Measurements from ENCODE around the gene TOM1.
"Not testable (repeated sequence)": the region's sequence is repeated elsewhere in the genome, so short reads cannot be mapped to it uniquely, and the experiment has no call there.

Gene TOM1

DNA sequence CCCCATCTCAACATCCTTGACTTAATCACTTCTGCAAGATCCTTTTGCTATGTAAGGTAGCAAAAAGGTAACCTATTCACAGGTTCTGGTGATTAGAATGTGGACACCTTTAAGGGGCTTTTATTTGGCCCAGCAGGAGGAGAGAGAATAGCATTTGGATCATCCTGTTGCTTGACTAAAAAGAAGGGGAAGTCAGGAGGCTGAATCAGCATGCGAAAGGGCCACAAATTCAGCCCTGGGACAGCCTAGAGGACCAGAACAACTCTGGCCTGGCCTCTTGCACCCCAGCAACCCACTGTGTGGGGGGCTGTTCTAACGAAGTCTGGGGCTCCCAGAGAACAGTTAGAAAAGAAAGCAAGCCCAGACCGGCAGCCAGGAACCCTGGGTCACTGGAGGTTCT lies 78.0 kb downstream of the TOM1 start:
- DNase-seq: no peak

DNA sequence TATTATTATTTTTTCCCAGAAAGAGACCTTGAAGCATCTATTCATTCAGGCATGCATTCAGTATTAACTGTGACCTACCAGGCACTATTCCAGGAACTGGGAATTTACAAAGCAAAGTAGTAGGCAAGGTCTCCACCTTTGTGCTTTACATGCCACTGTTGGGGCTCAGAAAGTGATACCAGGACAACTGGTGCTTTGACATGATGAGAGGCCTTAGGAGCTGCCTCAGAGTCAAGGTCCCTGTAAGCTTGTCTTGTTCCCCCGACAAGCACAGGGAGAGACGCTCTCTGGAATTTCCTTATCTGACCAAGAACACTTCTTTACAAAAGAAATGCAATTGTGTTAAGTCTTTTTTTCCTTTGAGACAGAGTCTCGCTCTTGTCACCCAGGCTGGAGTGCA lies 78.9 kb downstream of the TOM1 start:
- DNase-seq: no peak

DNA sequence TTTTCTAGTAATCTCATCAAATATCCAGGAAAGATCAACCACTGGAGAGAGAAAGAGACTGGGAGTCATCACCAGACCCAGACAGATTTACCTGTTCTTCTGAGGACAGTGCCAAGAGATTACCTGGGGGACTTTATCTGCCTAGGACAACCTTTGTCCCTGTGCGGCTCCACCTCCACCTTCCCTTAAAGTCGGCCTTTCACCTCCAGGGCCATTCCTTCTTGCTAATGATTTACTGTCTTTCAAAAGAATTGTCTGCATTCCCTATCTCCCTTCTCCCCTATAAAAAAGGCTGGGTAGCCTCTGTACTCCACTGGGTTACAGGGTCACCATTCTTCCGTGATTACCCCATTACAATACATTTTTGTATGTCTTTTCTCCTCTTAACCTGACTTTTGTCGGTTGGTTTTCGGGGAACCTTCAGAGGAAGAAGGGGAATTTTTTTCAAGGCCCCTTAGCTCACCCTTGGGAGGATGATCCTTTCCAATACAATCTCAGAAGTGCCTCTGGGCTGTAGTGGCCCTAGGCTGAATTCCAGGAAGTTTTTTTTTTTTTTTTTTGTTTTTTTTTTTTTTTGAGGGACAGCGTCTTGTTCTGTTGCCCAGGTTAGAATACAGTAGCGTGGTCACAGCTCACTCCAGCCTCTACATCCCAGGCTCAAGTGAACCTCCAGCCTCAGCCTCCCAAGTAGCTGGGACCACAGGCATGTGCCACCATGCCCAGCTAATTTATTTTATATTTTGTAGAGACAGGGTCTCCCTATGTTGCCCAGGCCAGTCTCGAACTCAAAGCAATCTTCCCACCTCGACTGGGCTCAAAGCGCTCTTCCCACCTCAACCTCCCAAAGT lies 79.7 kb downstream of the TOM1 start:
- DNase-seq: no peak

DNA sequence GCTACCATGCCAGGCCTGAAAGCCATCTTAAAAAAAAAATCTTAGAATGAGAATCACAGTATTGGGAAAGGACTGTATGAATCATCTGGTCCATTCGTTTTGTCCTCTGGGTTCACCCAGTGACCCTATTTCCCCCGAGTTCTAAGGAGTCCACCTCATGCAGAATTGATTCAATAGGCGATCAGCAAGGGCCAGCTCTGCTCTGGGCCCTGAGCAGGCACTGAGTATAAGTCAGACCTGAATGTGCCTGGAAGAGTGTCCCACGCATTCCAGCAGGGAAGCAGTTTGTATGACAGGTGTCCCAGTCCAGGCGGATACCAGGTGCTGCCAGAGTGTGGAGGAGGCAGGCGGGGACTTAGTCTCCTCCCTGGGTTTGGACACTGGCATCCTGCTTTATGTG lies 80.3 kb downstream of the TOM1 start:
- DNase-seq: no peak

DNA sequence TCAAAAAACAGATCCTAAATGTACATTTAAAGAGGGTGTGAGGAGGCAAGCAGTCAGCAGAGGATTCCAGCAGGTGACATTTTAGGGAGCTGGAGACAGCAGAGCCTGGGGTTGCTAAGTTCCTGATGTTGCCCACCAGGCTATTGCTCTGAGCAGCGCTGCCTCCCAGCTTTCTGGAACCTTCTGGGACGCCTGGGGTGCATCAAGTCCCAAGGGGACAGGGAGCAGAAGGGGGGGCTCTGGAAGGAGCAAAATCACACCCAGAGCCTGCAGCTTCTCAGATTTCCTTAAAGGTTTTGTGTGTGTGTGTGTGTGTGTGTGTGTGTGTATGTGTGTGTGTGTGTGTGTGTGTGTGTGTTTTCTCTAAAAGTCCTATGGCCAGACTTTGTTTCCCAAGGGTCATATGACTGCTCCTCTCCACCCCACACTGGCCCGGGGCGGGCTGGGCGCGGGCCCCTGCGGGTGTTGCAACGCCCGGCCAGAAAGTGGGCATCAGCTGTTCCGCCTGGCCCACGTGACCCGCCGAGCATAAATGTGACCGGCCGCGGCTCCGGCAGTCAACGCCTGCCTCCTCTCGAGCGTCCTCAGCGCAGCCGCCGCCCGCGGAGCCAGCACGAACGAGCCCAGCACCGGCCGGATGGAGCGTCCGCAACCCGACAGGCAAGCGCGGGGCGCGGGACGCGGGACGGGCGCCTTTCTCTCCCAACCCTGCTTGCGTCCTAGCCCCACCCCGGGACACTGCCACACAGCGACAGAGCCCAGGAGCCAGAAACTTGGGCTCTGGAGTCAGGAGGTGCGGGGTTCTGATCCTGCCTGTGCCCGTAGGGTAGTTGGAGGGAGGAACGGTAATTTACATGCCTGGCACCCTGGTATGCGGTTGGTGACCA lies 81.1 kb downstream of the TOM1 start, which contains the start of gene HMOX1:
Gene HMOX1 (plus strand): TSS at position 560 of the 887 bp plus-strand sequence. CDS start 78 bp downstream, at position 638.
- DNase-seq: peak; percentile 6

DNA sequence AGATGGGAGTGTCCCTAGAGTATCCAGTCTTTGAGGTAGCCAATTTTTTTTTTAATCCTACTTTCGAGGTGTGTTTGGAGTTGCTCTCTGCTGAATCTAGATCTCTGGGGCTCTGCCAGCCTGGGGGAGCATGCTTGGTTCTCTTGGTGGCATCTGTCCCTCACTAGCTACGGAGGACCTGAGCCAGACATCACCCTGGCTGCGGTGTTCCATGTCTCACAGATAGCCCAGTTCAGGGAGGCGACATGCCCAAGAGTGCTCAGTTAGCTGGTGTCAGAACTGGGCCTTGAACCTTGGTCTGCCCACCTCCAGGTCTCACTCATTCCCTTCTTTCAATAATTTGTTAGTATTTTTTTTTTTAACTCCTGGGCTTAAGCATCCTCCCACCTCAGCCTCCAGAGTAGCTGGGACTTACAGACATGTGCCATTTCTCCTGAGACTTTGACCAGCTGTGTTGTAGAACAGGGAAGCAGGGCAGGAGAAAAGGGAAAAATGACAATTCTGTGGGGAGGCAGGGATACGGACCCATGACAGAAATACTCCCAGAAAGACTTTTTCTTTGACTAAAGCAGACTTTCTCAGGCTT lies 81.8 kb downstream of the TOM1 start:
- no peak for DNase-seq

DNA sequence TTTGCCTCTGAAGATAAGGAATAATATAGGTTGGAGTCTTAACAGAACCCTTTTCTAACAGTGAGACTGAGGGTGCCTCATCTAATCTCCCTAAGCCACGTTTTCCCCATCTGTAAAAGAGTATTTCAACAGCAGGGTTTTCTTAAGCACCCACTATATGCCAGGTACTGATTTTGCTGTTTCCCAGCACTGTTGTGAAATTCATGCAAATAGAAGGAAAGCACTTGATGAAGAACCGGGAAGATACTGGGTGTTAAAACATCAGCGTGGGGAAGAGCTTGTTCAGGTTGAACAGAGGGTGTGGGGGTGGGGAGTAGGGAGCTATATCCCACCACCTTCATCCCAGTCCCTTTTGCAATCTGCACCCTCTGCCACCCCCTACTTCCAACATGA lies 84.0 kb downstream of the TOM1 start:
- DNase-seq: no peak

DNA sequence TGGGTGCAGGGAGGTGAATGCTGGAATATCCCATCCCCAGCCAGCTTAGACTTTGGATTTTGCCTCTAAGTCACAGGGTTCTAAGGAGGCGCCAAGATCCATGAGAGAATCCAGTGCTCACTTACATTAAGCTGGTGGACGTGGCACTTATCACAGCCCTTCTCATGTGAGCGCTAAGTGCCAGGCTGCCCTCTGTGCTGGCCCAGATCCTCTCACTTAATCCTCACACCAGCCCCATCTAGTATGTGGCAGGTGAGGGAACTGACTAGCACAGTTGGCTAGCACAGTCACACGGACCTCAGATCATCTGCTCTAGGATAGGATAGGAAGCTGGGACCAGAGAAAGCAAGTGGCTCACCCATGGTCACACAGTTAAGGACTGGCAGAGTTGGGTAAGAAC lies 84.8 kb downstream of the TOM1 start:
- no peak for DNase-seq

DNA sequence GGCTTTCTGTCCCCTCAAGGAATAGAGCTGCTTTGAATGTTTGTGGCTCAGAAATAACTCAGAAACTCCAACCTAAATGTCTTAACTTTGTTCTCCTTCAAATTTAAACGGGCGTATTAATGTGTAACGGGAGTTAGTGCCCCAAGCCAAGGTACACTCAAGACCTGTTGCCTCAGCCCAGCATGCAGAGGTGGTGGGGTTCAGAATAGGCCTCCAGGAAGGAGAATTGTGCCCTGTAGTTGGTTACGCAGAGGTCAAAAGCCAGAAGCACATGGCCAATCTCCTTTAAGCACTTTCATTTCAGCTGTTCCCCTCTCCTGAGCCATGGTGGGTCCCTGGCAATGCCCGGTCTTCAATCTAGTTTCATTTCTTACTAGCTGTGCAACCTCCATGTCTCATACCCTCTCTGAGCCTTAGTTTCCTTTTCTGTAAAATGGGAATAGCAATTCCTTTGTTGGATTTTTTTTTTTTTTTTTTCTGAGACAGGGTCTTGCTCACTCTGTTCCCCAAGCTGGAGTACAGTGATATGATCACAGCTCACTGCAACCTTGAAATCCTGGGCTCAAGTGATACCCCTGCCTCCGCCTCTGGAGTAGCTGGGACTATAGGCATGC lies 85.4 kb downstream of the TOM1 start:
- no peak for DNase-seq

DNA sequence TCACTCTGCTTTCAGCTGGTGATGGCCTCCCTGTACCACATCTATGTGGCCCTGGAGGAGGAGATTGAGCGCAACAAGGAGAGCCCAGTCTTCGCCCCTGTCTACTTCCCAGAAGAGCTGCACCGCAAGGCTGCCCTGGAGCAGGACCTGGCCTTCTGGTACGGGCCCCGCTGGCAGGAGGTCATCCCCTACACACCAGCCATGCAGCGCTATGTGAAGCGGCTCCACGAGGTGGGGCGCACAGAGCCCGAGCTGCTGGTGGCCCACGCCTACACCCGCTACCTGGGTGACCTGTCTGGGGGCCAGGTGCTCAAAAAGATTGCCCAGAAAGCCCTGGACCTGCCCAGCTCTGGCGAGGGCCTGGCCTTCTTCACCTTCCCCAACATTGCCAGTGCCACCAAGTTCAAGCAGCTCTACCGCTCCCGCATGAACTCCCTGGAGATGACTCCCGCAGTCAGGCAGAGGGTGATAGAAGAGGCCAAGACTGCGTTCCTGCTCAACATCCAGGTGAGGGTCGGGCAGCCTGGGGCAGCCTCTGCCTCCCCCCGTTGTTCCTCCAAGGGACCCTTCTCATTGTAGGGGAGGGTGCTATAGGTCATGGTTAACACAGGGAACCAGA lies 87.1 kb downstream of the TOM1 start:
- no peak for DNase-seq

DNA sequence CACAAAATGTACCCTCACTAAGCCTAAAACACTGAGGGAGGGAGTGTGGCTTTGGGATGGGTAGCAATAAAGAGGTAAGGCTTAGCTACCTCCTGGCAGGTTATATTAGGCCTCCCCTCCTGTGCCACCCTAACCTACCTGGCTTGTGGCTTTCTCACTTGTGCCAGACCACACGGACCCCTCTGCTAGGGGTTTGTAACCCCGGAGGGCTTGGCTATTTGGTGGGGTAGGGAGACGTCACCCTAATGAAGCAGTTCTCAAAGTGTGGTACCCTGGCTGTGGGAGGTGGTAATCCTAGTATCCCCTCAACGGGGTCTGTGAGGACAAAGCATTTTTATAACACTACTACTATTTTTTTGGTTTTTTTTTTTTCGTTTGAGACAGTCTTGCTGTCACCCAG lies 91.2 kb downstream of the TOM1 start:
- DNase-seq: no peak

DNA sequence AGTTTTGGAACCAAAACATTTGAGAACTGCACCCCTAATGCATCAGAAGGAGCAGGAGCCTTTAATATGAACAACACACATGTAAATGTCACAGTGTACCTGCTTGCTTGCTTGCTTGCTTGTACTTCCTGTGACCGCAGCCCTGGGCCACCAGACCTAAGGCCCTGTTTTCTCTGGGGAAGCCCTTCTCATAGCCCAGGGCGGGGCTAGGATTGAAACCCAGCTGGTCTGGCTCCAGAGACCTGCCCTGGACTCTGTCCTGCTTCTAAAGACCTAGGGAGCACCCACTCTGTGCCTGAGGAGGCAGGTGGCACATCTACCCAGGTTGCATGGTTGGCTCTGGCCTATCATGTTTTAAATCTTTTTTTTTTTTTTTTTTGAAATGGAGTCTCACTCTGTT lies 92.7 kb downstream of the TOM1 start:
- DNase-seq: no peak

DNA sequence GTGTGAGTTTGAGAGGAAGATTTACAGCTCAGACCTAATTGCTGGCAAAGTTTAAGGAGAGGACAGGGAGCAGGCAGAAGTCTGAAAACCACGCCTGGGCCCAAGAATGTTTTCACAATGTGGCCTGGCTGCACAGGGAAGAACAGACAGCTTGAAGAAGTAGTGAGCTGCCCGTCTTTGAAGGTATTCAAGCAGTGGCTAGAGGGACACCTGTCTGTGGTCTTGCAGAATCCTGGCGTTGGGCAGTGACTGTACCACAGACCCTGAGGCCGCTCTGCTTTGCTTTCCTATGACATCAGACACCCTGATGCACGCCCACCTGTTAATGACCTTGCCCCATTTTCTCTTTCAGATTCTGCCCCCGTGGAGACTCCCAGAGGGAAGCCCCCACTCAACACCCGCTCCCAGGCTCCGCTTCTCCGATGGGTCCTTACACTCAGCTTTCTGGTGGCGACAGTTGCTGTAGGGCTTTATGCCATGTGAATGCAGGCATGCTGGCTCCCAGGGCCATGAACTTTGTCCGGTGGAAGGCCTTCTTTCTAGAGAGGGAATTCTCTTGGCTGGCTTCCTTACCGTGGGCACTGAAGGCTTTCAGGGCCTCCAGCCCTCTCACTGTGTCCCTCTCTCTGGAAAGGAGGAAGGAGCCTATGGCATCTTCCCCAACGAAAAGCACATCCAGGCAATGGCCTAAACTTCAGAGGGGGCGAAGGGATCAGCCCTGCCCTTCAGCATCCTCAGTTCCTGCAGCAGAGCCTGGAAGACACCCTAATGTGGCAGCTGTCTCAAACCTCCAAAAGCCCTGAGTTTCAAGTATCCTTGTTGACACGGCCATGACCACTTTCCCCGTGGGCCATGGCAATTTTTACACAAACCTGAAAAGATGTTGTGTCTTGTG lies 93.7 kb downstream of the TOM1 start:
- no peak for DNase-seq

DNA sequence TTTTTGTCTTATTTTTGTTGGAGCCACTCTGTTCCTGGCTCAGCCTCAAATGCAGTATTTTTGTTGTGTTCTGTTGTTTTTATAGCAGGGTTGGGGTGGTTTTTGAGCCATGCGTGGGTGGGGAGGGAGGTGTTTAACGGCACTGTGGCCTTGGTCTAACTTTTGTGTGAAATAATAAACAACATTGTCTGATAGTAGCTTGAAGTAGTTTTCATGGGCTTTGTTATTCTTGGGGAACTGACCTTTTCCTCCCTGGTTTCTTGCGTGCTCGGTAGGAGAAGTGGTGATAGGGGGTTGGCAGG lies 94.3 kb downstream of the TOM1 start:
- no peak for DNase-seq

DNA sequence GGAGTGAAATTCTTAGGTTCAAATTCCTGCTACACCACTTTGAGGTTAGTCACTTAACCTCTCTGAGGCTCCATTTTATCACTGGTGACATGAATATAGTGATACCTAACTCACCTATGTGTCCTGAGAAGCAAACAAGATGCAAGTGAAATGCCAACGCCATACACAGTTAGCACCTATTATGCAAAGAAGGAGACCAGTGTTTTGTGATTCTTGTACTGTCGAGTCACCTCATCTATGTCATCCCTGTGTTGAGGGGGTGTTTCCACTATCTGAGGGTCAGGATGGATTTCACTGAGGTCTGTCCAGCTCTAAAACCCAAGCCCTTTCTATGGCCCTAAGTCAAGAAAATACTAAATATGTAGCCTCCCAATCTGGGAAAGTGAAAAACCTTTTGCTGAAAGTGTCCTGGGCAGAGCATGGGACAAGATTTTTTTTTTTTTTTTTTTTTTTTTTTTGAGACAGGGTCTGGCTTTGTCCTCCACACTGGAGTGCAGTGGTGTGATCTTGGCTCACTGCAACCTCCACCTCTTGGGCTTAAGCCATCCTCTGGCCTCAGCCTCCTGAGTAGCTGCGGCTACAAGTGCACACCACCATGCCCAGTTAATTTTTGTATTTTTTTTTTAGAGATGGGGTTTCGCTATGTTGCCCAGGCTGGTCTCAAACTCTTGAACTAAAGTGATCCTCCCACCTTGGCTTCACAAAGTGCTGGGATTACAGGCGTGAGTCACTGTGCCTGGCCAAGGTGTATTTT lies 95.3 kb downstream of the TOM1 start:
- DNase-seq: no peak

DNA sequence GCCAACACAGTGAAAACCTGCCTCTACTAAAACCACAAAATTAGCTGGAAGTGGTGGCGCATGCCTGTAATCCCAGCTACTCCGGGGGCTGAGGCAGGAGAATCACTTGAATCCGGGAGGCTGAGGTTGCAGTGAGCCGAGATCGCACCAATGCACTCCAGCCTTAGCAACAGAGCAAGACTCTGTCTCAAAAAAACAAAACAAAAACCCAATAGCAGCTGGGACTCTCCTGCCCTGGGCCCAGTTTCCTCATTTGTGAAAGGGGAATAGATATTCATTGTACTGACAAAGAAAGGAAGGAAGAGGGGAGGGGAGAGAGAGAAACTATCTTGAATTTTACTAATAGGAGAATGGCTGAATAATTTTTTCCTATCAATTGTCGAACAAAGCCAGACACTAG lies 96.9 kb downstream of the TOM1 start:
- DNase-seq: not testable (repeated sequence)

DNA sequence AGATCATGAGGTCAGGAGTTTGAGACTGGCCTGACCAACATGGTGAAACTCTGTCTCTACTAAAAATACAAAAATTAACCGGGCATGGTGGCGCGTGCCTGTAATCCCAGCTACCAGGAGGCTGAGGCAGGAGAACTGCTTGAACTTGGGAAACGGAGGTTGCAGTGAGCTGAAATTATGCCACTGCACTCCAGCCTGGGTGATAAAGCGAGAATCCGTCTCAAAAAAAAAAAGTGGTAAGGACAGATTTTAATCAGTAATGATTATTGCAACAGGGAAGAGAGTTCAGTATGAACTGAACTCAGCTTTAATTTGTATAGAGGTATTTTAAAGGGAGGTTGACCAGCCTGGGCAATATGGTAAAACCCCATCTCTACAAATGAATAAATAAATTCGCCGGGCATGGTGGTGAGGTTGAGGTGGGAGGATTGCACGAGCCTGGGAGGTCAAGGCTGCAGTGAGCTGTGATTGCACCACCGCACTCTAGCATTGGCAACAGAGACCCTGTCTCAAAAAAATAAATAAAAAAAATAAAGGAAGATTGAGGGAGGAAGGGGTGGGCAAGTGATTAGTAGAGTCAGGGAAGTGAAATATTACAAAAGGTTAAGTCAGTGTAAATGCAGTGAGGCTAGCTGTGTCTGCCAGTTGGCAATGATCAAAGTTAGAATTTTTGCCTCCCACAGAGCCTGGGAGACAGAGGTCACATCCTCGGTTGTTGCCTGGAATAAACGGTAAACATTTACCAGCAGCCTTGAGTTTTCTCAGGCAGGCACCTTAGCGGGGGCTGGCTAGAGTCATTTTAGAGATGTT lies 97.6 kb downstream of the TOM1 start:
- no peak for DNase-seq

Measured in NCI-H748 treated with DMSO at 0.1 percent for 48 hours (cell line).